DMS53 treated with DMSO at 0.1 percent for 48 hours (cell line): ENCODE data around the gene RAB15.
A peak's percentile ranks its signal among the peaks of the same experiment; 100 is the strongest.

Experiments used
- DNase-seq: peaks from one replicate; lab custom pipeline; 2025; ENCODE audit not compliant: unreplicated experiment; lab: John Stamatoyannopoulos, UW

RAB15 gene

DNA sequence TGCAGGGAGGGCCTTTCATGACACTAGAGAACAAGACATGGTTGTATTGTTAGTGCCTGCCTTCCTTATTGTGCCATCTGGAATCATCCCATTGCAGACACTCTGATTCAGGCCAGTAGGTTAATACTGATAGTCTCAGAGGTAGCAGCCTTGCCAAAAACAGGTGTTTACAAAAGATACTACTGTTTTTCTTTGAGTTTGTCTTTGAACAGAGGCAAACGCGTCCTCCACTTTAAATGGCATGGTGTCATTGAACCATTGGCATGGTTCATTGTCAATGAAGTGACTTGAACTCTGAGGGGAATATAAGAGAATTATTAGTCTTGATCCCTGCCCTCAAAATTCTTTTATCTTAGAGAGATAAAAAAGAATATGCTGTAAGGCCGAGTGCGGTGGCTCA is 18.8 kb upstream of the RAB15 start:
- no peak for DNase-seq

DNA sequence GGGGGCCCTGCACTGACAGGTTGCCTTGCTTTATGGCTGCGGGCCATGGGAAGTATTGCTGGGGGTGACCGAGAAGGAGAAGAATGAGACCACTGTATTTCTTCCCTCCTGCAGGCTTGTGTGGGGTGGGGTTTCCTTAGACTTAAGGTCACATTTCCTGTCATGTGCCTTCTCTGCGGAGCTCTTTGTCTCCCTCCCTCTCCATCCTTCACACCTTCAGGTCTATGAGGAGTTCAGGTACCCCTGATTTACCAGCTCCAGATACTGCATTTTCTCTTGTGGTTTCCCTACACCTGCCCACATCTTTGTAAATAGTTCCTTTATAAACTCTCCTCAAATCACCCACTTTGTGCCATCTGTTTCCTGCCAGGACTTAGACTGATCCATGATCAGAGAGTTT is 18.2 kb upstream of the RAB15 start:
- no peak for DNase-seq

DNA sequence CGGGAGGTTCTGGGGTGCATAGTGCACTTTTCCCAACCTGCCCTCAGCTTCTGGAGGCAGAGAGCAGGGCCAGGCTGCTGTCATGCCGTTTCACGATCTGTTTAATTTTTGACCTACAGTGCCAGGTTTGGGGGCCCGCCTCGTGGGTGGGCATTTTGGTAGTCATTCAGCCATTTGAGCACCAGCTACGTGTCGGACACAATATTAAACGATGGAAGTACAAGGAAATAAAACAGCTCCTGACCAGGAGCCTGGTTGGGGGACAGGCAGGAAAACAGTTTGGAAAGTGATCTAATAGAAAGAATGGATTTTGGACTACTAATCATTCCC is 15.3 kb upstream of the RAB15 start:
- no peak for DNase-seq

DNA sequence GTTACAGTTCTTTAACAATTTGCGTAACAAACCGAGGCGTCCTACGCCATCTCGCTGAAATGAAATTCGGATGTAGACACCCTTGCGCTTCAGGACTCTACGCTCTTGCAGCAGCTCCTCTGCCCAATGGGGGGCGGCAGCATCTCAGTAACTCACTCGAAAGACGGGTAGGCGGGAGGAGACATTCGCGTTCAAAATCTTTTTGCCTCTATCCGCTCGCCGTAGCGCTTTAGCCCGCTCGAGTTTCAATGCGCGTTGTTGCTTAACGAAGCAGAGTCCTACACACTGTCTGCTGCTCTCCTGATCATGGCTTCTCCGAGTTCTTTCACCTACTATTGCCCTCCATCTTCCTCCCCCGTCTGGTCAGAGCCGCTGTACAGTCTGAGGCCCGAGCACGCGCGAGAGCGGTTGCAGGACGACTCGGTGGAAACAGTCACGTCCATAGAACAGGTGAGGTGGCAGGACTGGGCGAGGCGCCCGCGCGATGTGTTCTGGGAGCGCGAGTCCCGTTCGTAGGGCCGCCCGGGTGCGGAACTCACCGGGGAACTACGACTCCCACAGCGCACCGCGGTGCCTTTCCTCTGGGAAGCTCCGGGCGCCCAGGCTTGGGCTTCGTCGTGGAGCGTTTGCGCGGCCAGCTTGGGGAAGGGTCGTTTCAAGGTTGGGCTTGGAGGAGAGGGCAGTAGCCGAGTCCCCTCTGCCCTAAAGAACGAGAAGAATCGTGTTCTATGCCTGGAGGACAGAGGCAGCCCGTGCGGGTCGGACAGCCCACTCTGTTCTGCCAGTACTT is 14.7 kb upstream of the RAB15 start, which contains the start of gene FNTB:
Gene FNTB, plus strand, starts transcription at position 248 of the 790 bp plus-strand sequence. Its CDS starts 59 bp downstream, at position 307.
- peak; percentile 87 for DNase-seq

DNA sequence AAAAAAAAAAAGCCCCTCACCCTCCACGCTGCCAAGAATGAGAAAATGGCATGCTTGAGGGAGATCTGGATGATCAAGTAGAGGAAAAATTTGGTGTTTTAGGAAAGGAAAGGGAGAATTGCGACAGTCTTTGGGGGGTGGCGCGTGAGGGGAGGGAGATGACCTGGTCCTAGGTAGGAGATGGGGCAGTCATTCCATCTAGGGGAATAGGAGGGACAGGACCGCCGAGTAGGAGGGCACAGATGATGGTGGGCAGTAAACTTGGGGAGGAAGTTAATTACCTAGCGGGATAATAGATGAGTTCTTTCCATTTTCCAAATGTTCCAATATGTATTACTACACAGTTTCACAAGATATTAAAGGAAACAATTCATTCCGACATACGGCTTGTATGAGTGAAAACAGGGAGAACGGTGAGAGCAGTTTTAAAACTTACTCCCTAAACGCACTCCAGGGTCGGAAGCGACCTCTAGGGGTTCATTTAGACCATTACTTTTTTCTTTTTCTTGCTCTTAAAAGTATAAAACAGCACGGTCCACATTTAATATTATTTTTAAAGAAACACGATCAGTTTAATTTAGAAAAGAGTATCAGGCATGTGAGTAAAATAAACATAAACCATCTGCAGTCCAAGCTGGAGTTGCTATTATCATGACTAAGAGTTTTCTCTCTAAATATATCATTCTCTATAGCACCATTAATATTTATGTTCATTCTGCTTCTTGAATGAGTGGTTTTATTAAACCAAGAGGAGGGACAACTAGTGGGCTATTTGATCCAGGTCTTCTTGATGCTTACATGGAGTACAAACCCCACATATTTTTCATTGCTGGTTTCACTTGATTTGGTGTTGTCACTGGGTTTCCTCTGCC is 11.5 kb upstream of the RAB15 start:
- no peak for DNase-seq

DNA sequence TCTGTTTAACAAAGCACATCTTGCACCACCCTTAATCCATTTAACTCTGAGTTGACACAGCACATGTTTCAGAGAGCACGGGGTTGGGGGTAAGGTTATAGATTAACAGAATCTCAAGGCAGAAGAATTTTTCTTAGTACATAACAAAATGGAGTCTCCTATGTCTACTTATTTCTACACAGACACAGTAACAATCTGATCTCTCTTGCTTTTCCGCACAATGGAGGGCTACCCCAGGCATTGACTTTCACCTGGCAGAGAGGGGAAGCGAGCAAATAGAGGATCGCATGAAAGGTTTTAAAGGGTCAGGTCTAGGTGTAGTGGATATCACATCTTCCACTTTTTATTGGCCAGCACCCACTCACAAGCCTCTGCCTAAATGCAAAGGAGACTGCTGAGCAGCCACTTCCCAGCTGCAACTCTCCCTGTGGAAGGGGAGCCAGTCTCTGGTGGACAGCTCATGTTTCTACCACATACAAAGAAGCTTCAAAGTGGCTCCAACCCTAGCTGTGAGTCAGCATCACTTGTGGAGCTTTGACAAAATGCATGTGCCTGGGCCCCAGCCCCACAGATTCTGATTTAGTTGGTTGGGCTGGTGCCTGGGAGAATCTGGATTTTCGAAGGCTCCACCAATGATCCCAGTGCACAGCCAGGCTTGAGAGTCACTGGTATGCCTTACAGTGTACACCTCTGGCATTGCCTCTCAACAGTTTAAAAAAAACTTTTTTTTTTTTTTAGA is 7.4 kb upstream of the RAB15 start:
- no peak for DNase-seq

DNA sequence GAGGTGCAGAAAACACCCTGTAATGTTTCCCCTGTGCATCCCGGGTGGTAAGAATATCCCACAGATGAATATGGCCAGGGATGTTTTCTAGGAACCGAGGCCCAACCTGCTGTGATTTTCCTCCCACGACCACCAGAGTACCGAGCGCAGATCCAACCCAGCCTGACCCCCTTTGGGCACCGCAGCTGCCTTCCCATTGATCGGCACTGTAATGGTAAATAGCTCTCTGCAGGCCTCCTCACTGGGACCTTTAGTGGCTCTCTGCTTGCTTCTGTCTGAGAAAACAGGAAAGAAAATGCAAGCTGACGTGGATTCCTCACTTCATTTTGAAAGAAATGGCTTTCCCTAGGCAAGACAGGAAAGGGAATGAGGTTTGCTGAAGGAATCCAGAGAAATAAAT is 2.4 kb upstream of the RAB15 start:
- no peak for DNase-seq

DNA sequence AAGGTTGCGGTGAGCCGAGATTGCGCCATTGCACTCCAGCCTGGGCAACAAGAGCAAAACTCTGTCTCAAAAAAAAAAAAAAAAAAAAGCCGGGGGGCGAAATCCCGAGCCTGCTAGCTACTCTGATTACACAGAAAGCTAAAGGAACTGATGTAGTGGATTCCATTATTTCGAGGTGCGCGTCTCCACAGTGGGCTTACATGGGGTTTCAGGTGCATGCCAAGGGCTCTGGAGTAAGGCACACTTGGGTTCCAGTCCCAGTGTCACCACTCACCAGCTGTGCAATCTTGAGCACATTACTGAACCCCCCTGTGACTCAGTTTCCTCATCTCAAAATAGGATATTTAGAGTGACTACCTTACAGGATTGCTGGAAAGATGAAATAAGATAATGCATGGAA is 1.7 kb upstream of the RAB15 start:
- no peak for DNase-seq

DNA sequence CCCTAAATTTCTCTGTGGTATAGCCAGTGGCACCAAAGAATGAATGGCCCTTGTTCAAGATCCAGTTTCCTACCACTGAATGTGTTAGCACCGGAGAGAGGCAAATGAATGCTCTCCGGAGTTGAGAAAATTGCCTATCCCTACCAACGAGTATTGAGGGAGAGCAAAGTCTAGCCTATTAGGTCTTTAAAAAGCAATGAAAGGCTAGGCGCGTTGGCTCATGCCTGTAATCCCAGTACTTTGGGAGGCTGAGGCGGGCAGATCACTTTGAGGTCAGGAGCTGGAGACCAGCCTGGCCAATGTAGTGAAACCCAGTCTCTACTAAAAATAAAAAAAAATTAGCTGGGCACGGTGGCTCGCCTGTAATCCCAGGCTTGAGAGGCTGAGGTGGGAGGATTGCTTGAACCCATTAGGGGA is 898 bp upstream of the RAB15 start:
- DNase-seq, result no peak

DNA sequence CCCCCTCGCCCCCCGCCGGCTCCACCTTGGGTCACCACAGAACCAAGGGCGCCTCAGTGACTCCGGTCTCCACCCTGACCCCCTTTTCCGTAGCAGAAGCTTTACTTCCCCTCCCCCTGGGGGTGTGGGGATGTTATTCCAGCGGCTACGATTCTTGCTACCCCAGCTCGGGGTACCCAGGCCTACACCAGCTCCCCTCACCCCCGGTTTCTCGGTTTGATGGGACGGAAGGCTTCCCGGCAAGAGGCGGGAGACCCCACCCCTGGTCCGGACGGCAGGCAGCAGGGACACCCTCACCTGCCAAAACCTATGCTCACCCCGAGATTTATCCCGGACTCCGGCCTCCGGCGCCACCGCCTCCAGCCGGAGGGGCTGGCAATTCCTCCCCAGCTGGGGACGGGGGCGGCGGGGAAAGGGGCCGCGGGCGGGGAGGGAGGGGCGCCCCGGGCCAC is 619 bp downstream of the RAB15 start:
- no peak for DNase-seq

DNA sequence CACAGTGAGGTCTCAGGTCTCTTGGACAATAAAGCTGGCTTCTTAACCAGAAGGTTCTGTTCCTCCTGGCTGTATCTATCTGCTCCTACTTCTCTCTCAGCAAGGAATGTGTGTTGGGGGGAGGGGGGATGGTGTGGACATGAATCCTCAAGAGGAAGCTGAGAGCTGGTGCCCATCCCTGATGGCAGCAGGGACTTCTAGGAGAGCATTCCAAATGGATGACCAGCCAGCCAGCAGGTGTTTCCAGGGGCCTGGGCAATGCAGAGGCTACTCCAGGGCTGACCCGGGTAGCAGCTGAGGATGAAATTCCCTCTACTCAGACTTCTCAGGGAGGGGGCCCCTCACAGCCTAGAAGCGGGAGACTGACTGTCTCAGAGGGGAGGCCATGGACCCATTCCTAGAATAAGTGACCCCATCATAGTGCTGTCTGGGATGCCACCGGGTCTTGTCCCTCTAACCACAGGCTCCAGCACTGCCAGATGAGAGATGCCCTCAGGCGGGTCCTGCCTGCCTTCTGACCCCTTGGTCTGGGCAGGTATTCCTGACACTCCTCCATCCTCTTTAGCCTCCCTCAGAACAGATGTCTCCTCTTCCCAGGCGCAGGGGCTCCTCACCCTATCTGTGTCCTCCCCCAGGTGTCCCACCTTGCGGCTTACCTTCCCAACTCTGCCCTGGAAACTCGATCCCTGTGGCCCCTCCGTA is 1.2 kb downstream of the RAB15 start:
- DNase-seq, result no peak

DNA sequence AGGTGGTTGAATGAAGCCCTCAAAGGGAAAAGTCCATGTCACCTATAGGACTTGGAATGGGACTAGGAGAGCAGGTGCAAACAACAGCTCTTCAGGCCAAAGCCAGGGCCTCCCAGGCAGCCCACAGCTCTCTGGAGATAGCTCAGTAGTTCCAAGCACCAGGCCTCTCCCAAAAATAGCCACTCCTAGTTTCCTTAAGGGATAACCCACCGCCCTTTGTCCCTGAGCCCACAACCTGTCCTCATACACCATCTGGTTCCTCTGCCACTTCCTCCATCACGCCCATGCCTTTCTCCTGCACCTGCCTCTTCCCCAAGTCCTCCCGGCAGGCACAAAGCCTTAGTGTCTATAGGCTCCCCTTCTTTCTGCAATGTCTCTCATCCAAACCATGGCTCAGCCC is 2.1 kb downstream of the RAB15 start:
- no peak for DNase-seq

DNA sequence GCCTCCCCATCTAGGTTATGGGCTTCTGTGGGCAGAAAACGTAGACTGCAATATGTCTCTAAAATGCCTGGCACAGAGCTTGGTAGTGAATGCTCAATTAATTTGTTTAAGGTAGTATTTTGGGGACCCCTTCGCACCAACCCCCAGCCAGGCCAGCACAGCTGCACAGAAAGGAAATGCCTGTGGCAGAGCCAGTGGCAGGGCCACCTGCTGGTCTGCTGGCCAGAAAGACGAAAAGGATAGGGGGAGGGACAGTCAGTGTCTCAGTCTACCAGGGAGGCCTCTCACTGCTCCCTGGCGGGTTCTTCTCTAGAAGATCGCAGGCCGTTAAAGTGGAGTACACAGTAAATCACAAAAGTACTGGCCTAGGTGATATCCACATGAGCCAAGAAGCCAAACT is 3.5 kb downstream of the RAB15 start:
- DNase-seq, result no peak

DNA sequence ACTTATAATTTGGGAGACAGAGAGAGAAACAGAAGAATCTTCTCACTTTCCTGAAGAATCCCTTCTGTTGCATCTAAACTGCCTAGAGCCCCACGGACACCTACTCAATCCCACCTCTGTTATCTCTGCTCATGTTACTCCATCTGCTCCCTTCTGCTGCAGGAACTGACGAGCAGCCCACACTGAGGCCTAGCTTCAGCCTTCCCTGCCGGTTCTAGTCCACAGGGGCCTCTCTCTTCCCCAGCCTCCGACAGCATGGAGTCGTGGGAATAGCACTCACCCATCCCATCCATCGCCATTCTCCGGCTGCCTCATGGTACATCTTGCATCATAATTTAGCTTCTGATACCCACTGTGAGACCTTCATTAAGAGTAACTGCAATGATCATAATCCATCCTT is 4.0 kb downstream of the RAB15 start:
- no peak for DNase-seq

DNA sequence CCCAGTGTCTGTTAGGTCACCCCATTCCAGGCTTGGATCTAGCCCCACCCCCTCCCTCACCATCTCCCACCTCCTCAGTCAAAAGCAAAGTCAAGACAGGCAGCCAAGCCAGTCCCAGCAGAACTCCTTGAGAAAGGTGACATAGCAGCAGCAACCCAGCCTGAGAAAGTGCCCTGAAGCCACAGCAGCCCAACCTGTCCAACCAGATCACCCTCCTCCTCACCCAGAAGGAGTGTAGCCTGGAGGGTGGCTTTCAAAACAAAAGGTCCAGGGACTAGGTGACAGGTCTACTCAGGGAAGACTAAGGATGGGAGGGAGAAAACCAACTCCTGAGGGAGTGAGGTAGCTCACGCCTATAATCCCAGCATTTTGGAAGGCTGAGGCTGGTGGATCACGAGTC is 5.2 kb downstream of the RAB15 start:
- no peak for DNase-seq

DNA sequence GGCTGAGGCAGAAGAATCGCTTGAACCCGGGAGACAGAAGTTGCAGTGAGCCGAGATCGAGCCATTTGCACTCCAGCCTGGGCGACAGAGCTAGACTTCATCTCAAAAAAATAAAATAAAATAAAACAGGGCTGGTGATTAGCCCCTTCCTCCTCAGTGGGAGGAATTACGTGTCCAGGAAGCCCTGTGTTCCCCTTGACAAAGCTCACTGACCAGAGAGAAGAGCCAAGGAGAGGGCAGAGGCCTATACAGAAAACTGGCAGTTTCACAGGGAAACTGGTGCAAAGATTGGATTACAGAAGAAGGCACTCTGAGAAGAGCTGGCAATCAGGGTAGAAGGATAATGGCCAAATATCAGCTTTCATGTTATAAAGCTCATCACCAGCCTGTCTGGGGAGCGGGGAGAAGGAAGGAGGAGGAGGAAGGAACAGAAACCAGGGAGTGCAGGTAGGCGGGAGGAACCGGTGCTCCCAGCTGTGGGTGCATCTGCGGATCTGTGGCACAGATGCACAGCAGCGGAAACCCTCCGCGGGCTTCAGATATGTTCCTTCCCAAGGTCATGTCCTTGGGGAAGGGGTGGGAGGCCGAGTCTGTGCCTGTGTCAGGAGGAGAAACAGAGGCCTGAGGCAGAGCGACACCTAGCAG is 6.7 kb downstream of the RAB15 start:
- DNase-seq, result no peak

DNA sequence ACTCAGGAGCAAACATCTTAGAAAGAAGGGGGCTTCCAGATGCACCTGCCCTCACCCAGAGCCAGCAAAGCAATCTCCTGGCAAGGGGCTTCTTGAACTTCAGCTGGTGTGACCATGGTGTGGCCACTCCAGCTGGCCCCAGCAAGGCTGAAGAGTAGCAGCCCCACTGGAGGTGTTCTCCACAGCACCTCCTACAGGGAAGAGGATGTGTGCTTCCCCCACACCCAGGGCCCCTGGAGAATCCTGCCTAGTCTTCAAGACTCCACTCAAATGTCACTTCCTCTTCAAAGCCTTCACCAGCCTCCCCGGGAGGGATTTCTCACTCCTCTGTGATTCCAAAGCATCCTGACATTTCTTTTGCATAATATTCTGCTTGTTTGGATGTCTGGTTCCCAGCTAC is 8.5 kb downstream of the RAB15 start:
- DNase-seq, result no peak

DNA sequence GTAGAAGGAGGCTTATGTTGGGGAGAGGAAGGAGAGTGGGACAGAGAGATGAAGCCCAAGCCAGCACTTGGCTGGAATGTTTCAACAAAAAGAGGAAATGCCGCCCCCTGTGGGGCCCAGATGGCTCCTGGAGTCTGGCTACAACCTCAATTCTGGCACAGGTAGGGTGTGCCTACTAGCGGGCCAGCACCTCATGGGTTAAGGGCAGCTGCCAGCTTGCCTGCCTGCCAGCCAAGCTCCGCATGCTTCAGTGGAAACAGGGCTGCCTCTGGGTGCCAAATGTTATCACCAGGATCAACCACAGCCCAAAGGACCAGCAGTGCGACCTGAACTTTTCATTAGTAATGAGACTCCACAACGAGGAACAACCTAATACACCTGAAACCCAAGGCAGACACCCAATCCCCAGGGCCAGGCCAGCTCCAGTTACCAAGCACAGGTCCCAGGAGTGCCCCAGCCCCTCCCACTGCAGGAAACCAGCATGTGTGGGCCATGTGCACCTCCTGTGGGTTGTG is 11.3 kb downstream of the RAB15 start:
- no peak for DNase-seq

DNA sequence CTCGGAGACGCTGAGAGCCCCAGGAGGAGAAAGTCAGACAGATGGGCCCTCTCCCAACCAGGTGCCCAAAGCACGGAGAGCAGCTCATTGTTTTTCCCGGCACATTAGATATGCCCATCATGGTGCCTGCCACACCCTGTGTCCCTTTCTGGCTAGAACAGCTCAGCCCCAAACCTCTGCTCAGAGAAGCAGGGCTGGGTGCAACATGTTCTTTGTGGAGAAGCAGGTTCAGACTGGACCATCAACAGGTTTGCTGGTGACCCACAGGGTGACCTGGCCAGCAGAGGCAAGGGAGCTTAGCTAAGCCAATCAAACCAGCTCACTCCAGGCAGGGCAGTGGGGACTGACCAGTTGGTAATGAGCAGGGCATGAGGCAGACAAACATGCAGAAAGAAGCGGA is 13.4 kb downstream of the RAB15 start:
- DNase-seq, result no peak

DNA sequence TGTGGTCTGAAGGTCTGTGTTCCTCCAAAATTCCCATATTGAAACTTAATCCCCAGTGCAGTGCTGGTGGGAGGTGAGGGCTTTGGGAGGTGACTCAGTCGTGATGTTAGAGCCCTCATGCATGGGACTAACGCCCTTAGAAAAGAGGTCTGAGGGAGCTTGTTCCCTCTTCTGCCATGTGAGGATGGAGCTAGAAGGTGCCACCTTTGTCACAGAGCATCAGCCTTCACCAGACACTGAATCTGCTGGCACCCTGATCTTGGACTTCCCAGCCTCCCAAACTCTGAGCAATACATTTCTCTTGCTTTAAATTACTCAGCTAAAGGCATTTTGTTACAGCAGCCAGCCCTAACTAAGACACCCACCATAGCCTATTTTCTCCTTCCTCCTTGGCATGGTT is 13.9 kb downstream of the RAB15 start:
- no peak for DNase-seq
